Iris pigment epithelial cell (primary cell): ENCODE measurements around the gene OR2B2.
"Not testable (repeated sequence)": the region's sequence is repeated elsewhere in the genome, so short reads cannot be mapped to it uniquely, and the experiment has no call there.

Experiments
- DNase-seq: peaks from one replicate; pipeline ENCODE4 v3.0.0-alpha.2; 2011; ENCODE audit warnings: low read depth

The OR2B2 gene

GRCh38 chr6:27911956-27912446 lies at the start of gene OR2B2:
Gene OR2B2 (minus strand): TSS chr6:27912396. CDS start chr6:27912319, 77 bp downstream.
- no peak for DNase-seq

GRCh38 chr6:27957516-27957915 lies 45.3 kb upstream of the OR2B2 start:
- no peak for DNase-seq

GRCh38 chr6:27956941-27957340 lies 44.7 kb upstream of the OR2B2 start, which contains the start of gene OR2B6:
Gene OR2B6 (plus strand): TSS chr6:27957241. CDS start chr6:27957241, 0 bp downstream.
- no peak for DNase-seq

- DNase-seq: no peak
Observed at GRCh38 chr6:27951040-27951439, 38.8 kb upstream of the OR2B2 start.

- no peak for DNase-seq
Observed at GRCh38 chr6:27948237-27948636, 36.0 kb upstream of the OR2B2 start.

GRCh38 chr6:27943072-27943471 lies 30.9 kb upstream of the OR2B2 start:
- DNase-seq: not testable (repeated sequence)

GRCh38 chr6:27940766-27941165 lies 28.6 kb upstream of the OR2B2 start:
- DNase-seq: peak; percentile 11

GRCh38 chr6:27931209-27931608 lies 19.0 kb upstream of the OR2B2 start:
- no peak for DNase-seq

DNA sequence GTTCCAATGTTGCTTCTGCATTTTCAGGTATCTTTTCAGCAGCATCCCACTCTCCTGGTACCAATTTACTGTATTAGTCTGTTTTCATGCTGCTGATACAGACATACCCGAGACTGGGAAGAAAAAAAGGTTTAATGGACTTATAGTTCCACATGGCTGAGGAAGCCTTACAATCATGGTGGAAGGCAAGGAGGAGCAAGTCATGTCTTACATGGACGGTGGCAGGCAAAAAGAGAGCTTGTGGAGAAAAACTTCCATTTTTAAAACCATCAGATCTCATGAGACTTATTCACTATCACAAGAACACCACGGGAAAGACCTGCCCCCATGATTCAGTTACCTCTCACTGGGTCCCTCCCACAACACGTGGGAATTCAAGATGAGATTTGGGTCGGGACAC lies 17.7 kb upstream of the OR2B2 start:
- DNase-seq: not testable (repeated sequence)

DNA sequence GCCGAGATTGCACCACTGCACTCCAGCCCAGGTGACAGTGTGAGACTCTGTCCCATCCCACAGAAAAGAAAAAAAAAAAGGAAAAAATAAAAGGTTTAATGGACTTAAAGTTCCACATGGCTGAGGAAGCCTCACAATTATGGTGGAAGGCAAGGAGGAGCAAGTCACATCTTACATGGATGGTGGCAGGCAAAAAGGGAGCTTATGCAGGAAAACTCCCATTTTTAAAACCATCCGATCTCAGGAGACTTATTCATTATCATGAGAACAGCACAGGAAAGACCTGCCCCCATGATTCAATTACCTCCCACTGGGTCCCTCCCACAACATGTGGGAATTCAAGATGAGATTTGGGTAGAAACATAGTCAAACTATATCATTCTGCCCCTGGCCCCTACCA lies 15.8 kb upstream of the OR2B2 start:
- DNase-seq: not testable (repeated sequence)

GRCh38 chr6:27924179-27924578 lies 12.0 kb upstream of the OR2B2 start:
- DNase-seq: no peak

DNA sequence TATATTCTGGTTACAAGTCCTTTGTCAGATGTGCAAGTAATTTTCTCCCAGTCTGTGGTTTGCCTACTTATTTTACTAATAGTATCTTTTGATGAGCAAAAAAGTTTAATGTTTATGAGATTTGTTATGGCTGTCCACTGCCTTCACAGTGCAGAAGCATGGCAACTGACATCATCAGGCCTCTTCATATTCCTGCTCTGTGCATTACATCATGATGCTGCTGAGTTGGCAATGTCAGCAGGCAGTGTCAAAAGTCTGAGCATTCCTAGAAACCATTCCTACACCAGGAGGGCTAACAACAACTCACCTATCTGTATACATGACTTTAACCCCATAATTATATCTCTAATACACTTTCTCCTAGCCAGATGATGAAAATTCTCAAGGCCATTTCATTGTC lies 10.8 kb upstream of the OR2B2 start:
- peak; percentile 7 for DNase-seq

- no peak for DNase-seq
Observed at GRCh38 chr6:27908017-27908416, 4.2 kb downstream of the OR2B2 start.

- peak; percentile 82 for DNase-seq
Observed at GRCh38 chr6:27902335-27903314, 9.6 kb downstream of the OR2B2 start.

- no peak for DNase-seq
Observed at GRCh38 chr6:27901801-27902200, 10.4 kb downstream of the OR2B2 start.

DNA sequence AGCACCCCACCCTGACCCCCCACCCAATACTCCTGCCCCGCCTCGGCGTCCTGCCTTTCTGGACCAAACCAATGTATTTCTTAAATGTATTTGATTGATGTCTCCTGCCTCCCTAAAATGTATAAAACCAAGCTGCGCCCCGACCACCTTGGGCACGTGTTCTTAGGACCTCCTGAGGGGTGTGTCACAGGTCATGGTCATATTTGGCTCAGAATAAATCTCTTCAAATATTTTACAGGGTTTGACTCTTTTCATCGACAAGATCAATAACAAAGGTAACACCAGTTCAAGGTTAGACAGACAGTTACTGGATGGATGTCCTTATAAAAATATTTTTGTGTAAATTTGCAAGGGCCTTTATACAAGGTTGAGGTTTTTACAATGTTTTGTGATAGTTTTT lies 12.0 kb downstream of the OR2B2 start:
- DNase-seq: not testable (repeated sequence)

GRCh38 chr6:27899543-27899942 lies 12.7 kb downstream of the OR2B2 start:
- no peak for DNase-seq

- DNase-seq: no peak
Observed at GRCh38 chr6:27897580-27898206, 14.5 kb downstream of the OR2B2 start.

DNA sequence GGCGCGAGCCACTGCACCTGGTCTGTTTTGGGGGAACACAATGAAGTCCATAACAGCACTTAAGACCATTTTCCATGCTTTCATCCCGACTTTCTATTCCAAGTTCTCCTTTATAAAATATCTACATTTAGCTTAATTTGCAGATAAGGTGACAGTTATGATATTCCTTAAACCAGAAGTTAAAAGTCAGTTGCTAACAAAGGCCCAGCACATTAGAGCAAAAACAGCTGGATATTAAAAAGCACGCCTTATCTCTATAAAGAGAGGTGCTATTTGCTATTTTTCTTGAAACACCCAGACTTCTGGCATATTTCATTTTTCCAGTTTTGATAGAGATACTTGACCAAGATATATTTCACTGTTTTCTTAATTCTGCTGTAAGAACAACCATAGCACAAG lies 15.8 kb downstream of the OR2B2 start:
- no peak for DNase-seq

DNA sequence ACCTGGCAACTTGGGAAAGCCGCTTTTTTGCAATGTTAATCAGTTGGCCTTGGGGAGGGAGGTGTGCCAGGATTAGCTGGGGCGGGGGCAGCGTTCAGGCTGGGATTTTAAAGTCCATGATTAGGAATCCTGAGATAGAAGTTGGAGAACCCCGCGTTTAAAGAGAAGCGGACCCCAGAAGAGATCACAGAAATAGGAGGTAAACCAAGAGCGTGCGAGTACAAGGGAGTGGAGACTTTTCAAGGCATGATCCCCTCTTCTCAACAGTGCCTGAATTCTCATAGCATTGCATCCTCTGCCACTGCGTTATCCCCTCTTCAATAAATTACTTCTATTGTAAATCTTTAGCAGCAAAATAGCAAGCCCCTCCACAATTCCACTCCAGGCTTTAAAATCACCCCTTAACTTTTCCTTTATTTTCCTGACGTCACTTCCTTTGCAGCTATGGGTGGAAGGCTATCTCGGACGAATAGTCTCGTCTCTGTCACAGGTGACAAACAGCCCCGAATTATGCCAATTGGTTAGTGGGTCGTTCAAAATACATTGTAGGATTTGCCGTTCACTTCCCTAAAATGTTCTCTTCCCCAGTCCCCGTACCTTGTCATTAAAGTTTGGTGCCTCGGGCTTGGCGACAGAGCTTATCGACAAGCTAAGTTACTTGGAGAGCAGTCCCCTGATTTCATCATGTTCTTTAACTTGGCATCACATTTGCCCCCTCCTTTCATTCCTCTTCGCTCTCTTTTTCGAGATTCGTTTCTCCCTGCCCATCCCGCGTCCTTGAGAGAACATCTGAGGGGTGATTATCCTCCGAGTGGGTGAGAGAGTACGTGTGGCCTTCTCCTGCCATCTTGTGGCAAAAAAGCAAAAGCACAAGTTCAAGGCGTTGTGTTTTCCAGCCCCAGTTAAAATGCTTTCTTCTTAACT lies 17.1 kb downstream of the OR2B2 start:
- DNase-seq: peak; percentile 93

DNA sequence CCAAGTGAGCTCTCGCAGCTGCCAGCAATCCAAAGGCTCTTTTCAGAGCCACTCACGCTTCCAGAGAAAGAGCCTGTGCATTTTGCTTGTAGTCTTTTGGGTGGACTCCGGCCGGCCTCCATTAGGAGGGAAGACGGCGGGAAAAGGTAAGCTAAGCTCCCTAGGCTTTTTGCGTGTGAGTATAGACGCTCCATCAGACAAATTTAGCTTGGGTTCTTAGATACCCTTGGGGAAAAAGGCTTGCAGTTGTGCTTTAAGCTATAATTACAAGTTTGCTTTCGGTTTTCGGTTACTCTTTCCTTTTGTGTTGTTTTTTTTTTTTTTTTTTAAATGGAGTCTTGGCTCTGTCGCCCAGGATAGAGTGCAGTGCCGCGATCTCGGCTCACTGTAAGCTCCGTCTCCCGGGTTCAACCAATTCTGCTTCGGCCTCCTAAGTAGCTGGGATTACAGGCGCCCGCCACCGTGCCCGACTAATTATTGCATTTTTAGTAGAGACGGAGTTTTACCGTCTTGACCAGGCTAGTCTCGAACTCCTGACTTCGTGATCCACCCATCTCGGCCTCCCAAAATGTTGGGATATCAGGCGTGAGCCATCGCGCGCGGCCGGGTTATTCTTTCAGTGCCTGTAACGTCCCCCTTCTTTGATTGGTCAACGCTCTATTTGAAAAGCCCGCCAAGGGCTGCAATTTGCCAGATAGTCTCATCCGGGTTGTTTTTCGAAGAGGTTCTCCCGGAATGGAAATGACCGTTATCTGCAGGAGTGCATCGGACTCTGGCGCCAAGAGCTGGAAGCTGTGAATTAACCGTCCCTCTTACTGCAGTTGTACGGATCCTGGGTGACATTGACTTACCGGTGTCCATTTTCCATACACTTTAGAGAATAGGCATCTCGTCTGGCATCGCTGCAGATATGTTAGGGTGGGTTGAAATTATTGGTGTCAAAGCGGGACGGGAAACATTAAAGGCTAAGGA lies 18.1 kb downstream of the OR2B2 start:
- peak; percentile 97 for DNase-seq
